Raji (cell line): ENCODE results near the gene KRTAP25-1.

Experiments used
- POLR2A ChIP-seq: IDR thresholded peaks from 2 replicates; pipeline ENCODE4 v1.6.1; 2011; ENCODE audit warnings: low read depth, low read length, control low read depth; ENCODE audit not compliant: insufficient read depth

Gene KRTAP25-1, protein sequence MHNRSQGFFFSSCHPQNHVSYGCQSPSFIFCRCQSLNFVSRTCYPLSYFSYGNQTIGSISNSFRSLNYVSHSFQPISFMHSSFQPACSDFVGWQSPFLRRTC

GRCh38 chr21:30289215-30289614, at the start of gene KRTAP25-1:
KRTAP25-1 (minus strand) TSS chr21:30289514; CDS start chr21:30289490, 24 bp downstream.
- TF ChIP-seq POLR2A: no peak

DNA sequence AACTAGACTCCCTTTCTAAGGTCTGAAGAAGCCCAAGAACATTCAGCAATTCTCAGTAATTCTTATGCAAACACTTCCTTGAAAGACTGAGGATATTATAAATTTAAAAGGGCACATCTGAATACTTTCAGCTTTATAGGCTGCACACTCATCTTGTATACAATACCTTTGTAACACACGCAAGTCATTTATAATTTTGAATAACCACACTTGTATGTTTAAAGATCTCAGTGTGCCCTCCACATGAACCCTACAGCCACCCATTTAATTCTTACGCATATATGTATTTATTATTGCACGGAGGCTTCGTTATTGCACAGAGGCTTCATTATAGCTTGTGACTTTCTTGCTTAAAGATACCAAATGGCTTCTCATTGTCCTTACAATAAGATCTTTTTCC, 49.4 kb upstream of the KRTAP25-1 start:
- no peak for TF ChIP-seq POLR2A

DNA sequence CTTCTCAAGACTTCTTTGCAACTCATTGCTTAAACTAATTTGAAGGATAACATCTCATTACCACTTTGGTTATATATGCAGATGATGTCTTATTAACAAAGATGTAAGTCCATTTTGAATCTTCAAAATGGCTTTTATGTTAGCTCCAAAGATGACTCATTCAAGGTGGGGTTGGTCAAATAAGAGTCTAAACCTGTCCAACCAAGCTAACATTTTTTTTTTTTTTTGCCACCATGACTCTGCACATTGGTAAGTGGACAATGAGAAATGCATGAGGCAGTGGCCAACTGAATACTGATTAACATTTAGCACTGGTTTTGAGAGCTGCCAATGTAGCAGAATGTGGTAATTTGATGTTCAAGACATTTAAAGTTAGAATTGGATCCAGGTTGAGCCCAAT, 48.5 kb upstream of the KRTAP25-1 start:
- TF ChIP-seq POLR2A: no peak

DNA sequence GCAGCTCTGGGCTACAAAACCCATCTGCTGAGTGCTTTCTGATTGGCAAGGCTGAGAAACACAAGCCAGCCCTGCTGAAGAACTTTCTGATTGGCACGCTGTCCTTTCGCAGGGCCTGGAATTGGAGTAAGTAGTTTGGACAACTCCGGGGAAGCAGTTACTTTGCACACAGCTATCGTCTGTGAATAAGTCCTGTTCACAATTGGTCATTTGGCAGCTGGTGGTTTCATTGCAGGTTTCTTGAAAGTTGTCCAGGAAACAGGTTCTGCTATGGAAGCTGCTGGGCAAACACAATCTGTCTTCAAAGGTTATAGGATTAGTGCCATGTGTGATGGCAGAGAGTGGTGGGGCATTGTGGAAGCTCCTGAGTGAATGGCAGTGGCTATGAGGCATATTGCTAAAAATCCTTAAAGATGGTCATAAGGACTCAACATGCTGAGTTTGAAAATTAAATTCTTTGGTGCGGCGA, 48.0 kb upstream of the KRTAP25-1 start, which contains the start of gene KRTAP27-1:
TSS of gene KRTAP27-1 (minus strand) at position 419 of the 469 bp plus-strand sequence. CDS start at position 393, 26 bp downstream.
- no peak for TF ChIP-seq POLR2A

- TF ChIP-seq POLR2A: no peak
These were observed 47.3 kb upstream of the KRTAP25-1 start for GRCh38 chr21:30336596-30336995.

- no peak for TF ChIP-seq POLR2A
These were observed 44.4 kb upstream of the KRTAP25-1 start for GRCh38 chr21:30333736-30334135.

DNA sequence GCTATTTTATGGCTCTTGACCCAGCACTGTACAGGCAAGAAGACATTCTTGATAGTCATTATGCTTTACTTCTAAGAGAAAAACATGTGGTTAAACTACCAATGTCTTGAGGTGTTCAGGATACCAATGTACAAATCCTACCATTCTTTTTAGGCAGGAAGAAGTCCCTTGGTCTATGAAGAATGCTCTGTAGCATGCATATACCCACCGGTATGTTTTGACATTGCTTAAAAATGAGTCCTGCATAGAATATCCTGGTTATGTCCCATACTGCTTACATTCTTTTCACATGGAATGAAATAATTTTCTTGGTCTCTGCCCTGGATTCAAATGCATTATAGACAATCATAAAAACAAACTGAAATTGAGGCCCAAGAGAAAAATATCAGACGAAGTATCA, 43.4 kb upstream of the KRTAP25-1 start:
- no peak for TF ChIP-seq POLR2A

DNA sequence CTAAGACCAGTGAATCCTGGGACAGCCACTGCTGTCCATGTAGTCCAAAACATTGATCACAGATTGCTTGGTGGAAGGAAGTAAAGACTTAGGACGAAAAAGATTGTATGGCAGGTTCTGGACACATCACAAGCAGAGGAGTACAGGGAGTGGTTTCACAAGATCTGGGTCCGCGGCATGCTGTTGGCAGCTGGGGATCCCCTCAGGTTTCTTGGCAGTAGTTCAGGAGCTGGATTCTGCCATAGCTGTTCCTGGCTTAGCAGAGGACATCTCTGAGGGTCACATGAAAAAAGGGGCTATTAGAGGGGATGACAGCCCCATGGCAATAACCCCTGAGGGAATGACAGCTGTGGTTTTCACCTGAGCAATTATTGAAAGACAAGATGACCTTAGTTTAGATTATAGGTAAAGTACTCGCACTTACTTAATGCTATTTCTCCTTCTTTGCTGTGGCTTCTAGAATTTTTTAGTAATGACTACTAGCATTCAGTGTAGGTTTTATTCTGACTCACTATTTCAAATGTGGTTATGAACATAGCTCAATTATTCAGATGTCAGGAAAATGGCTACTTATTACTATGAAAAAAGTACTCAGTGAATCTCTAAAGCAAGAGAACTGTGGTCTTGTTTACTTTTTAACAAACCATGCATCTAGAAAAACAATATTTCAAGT, 40.0 kb upstream of the KRTAP25-1 start:
- TF ChIP-seq POLR2A: no peak

DNA sequence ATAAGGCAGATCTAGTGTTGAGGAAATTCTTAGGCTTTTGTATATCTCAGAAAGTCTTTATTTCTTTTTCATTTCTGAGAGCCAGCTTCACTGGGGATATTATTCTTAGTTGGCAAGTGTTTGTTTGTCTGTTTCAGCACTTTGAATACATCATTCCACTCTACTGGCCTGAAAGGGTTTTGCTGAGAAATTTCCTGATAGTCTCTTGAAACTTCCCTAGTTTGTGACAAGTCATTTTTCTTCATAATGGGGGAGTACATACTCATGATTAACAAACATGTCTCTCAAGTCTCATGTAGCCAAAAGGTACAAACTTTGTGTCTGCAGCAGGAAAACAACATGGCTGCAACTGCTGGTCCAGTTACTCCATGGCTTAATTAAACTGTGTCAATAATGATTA, 37.1 kb upstream of the KRTAP25-1 start:
- no peak for TF ChIP-seq POLR2A

DNA sequence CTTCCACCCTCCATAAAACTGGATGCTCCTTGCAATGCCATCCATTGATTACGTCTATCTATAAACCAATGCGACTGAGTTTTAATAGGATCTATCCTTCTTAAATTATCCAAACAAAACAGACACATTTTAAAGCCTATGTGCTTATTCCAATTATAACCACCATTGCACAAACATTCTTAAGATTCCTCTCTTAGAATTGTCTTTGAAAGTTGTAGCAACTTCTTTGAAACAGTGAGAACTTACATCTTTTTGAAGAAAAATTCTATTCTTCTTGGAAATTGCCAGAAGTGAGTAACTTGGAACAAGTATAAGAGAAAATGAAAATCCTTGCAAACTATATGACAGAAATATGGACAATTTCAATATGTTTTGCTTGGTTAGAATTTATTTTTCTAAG, 30.9 kb upstream of the KRTAP25-1 start, which contains the start of gene KRTAP26-1:
TSS of gene KRTAP26-1 (minus strand) at position 101 of the 400 bp plus-strand sequence. CDS start 280 bp downstream, outside the sequence.
- TF ChIP-seq POLR2A: no peak

GRCh38 chr21:30315701-30316100, 26.4 kb upstream of the KRTAP25-1 start:
- TF ChIP-seq POLR2A: no peak

GRCh38 chr21:30306884-30307283, 17.6 kb upstream of the KRTAP25-1 start:
- TF ChIP-seq POLR2A: no peak

DNA sequence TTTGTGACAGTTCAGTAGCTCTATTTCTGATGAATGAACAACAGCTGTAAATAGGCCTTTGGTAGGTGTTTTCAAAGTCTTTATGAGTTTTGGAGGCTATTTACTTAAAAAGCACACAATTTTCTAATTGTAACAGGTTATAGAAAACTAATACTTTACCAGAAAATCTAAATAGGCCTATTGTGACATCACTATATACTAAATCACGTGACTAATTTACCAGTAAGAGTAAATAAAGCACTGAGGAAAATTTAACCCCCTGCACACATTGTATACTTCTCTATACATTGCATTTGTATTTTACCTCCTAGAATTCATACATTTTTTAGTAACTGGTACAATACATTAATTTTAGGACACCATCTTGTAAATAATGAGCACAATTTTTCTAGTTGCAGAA, 15.8 kb upstream of the KRTAP25-1 start:
- TF ChIP-seq POLR2A: no peak

DNA sequence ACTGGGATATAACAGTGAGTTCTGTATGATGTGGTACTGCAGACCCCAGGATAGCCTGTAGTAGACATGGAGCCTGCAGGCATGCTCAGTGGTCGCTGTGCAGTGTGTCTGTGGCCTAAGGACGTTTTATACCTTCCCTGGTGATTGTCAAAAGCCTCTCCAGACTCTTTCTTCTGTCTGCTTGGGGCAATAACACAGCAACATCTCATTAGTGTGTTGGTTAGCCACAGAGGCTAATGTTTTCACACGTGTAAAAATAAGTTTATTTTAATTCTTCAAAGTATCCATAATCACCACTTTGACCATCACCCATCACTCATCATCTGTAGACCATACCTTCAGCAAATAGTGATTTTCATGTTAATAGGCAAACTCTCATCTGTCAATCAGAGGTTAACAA, 6.5 kb downstream of the KRTAP25-1 start, which contains the start of gene KRTAP24-1:
TSS of gene KRTAP24-1 (minus strand) at position 101 of the 400 bp plus-strand sequence. CDS start at position 83, 18 bp downstream.
- TF ChIP-seq POLR2A: no peak

DNA sequence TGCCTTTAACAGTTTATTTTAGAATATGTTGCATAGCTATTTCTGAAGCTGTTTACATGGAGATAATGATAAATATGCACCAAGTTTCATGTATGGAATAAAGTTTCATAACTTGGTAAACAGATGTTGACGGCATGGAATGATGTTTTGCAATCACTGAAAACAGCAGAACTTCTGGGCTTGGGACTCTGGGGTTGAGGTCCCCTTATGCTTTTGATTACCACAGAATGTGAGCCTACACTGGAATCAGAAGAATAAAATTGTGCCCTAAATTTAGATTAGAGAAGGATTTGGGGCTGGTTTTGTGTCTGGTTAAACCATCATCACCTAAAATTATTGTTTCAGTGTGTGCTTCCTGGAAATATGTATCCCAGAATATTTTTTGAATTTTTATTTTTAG, 17.7 kb downstream of the KRTAP25-1 start:
- no peak for TF ChIP-seq POLR2A

DNA sequence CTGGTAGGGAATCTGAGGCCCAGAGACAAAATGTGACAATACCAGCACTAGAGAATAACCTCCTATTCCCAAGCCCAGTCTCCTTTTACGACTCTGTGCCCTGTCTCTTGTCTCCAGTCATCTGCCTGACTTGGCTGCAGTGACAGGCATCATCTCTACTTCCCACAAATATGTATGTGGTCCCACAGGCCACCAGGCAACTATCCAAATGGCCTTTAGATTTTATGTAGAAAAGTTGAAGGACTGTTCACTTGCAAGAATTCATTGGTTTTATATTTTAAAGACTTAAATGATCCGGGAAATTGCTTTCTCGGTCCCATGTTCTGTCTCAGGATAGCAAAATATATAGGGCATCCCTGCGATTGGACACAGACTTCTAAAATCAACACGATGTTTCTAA, 18.2 kb downstream of the KRTAP25-1 start:
- TF ChIP-seq POLR2A: no peak
